H4 (cell line): ENCODE data around the gene KDM4D. TPM values are rescaled to one million over a fixed set of nuclear protein-coding genes. Genes with fewer than 3 reads are reported as not detected.
"Not testable (repeated sequence)": the region's sequence is repeated elsewhere in the genome, so short reads cannot be mapped to it uniquely, and the experiment has no call there.

Source experiments
- DNase-seq: peaks from one replicate; pipeline ENCODE4 v3.0.0-alpha.2; 2015; ENCODE audit warnings: low spot score
- total RNA-seq: library from RNA; depleted of rRNA; stranded (reverse); fragments of >200 nt; shearing (Covaris generic); gene quantifications from 2 replicates; pipeline ENCODE4 v1.2.3, GENCODE V29; 2014

The KDM4D gene
- total RNA-seq, 1 experiment from 2014 or later: 0.81 TPM

- DNase-seq: no peak
Observed at GRCh38 chr11:94958121-94958696, 15.3 kb upstream of the KDM4D start.

GRCh38 chr11:94959179-94959578 is 14.3 kb upstream of the KDM4D start:
- no peak for DNase-seq

- no peak for DNase-seq
Observed at GRCh38 chr11:94960488-94960887, 13.0 kb upstream of the KDM4D start.

GRCh38 chr11:94961255-94961654 is 12.3 kb upstream of the KDM4D start:
- no peak for DNase-seq

GRCh38 chr11:94964934-94965333 is 8.6 kb upstream of the KDM4D start:
- no peak for DNase-seq

- no peak for DNase-seq
Observed at GRCh38 chr11:94968334-94968958, 5.1 kb upstream of the KDM4D start.

- no peak for DNase-seq
Observed at GRCh38 chr11:94972700-94973098, 810 bp upstream of the KDM4D start.

- DNase-seq: no peak
Observed at GRCh38 chr11:94974178-94974577, 669 bp downstream of the KDM4D start.

GRCh38 chr11:94975599-94975998 is 2.1 kb downstream of the KDM4D start:
- DNase-seq: no peak

GRCh38 chr11:94987378-94987777 is 13.9 kb downstream of the KDM4D start:
- DNase-seq: no peak

- DNase-seq: no peak
Observed at GRCh38 chr11:94988748-94989147, 15.2 kb downstream of the KDM4D start.

- no peak for DNase-seq
Observed at GRCh38 chr11:94993400-94993943, 20.0 kb downstream of the KDM4D start.

GRCh38 chr11:94997437-94997836 is 23.9 kb downstream of the KDM4D start:
- no peak for DNase-seq

GRCh38 chr11:94998285-94998684 is 24.8 kb downstream of the KDM4D start:
- DNase-seq: no peak

- no peak for DNase-seq
Observed at GRCh38 chr11:95003716-95004115, 30.2 kb downstream of the KDM4D start.

- no peak for DNase-seq
Observed at GRCh38 chr11:95005642-95006041, 32.1 kb downstream of the KDM4D start.

- no peak for DNase-seq
Observed at GRCh38 chr11:95011376-95011775, 37.9 kb downstream of the KDM4D start.

- DNase-seq: no peak
Observed at GRCh38 chr11:95014184-95014821, 40.8 kb downstream of the KDM4D start.

GRCh38 chr11:95016139-95016538 is 42.6 kb downstream of the KDM4D start:
- DNase-seq: no peak

GRCh38 chr11:95021468-95021867 is 48.0 kb downstream of the KDM4D start:
- DNase-seq: not testable (repeated sequence)

GRCh38 chr11:95024958-95025357 is 51.4 kb downstream of the KDM4D start, which contains the start of gene KDM4E:
KDM4E (plus strand) TSS chr11:95025258; CDS start chr11:95025558, 300 bp downstream.
- no peak for DNase-seq

GRCh38 chr11:95025594-95025993 is 52.1 kb downstream of the KDM4D start:
- not testable (repeated sequence) for DNase-seq

GRCh38 chr11:95028357-95028756 is 54.8 kb downstream of the KDM4D start:
- no peak for DNase-seq
